Epithelial cell of esophagus (primary cell): ENCODE results near the gene HDAC4.
A peak's percentile ranks its signal among the peaks of the same experiment; 100 is the strongest.

Source experiments
- DNase-seq: peaks from one replicate; pipeline ENCODE4 v3.0.0; 2010; ENCODE audit warnings: low read depth
- H3K4me3 ChIP-seq: 2 replicates; pipeline ENCODE4 v1.5.1; 2011; ENCODE audit warnings: mild to moderate bottlenecking, low read length, control low read depth
- CTCF ChIP-seq: IDR thresholded peaks from 2 replicates; pipeline ENCODE4 v1.5.1; 2011; ENCODE audit warnings: low read depth, mild to moderate bottlenecking, low read length, control low read depth, inconsistent platforms; ENCODE audit not compliant: insufficient read depth; ENCODE audit errors: missing control alignments

The HDAC4 gene

GRCh38 chr2:239266434-239266766 lies 134.4 kb downstream of the HDAC4 start:
- H3K4me3 ChIP-seq = no peak overlapping the region
- TF ChIP-seq CTCF = no peak
- no peak for DNase-seq

- no peak for TF ChIP-seq CTCF
- DNase-seq = no peak
- H3K4me3 ChIP-seq = no peak overlapping the region
Observed at GRCh38 chr2:239265681-239266433, 135.0 kb downstream of the HDAC4 start.

- no peak overlapping the region for H3K4me3 ChIP-seq
- DNase-seq = peak; percentile 76
- TF ChIP-seq CTCF = no peak
Observed at GRCh38 chr2:239264838-239265651, 135.8 kb downstream of the HDAC4 start.

- H3K4me3 ChIP-seq = no peak overlapping the region
- no peak for DNase-seq
- TF ChIP-seq CTCF = no peak
Observed at GRCh38 chr2:239264492-239264837, 136.4 kb downstream of the HDAC4 start.

GRCh38 chr2:239263669-239264491 lies 136.9 kb downstream of the HDAC4 start:
- H3K4me3 ChIP-seq = no peak overlapping the region
- no peak for TF ChIP-seq CTCF
- DNase-seq = no peak

GRCh38 chr2:239263231-239263630 lies 137.6 kb downstream of the HDAC4 start:
- DNase-seq = no peak
- H3K4me3 ChIP-seq = no peak overlapping the region
- TF ChIP-seq CTCF = no peak
